GM19351 (cell line): ENCODE results near the gene NPDC1.
"Not testable (repeated sequence)": the region's sequence is repeated elsewhere in the genome, so short reads cannot be mapped to it uniquely, and the experiment has no call there.

ENCODE experiments used
- ATAC-seq: cut with Tn5 transposase; IDR thresholded peaks from one replicate; pipeline ENCODE4 v1.9.1; 2021; ENCODE audit warnings: mild to moderate bottlenecking, moderate library complexity; ENCODE audit not compliant: unreplicated experiment

The NPDC1 gene

GRCh38 chr9:137042751-137043727 is 2.9 kb downstream of the NPDC1 start:
- no peak for ATAC-seq

DNA sequence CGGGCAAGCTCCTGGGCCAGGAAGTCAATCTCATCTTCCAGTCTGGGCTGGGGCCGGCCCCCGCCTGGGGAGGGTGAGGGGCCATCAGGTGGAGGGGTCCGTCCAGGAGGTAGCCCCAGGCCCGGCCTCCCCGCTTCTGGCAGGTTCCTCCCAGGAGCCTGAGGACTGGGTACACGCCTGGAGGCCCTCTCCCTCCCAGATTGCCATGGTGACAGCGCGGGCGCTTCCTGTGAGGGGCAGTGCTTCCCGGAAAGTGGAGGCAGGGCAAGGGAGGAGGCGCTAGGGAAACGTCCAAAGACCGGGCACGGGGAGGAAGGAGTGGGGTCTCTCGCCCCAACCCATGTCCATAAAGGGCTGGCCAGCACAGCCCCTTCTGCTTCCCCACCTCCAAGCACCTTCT is 4.9 kb downstream of the NPDC1 start:
- no peak for ATAC-seq

GRCh38 chr9:137040568-137040967 is 5.4 kb downstream of the NPDC1 start:
- ATAC-seq = no peak

- no peak for ATAC-seq
These were observed 6.2 kb downstream of the NPDC1 start for GRCh38 chr9:137039611-137040366.

GRCh38 chr9:137038916-137039315 is 7.1 kb downstream of the NPDC1 start:
- ATAC-seq = no peak

DNA sequence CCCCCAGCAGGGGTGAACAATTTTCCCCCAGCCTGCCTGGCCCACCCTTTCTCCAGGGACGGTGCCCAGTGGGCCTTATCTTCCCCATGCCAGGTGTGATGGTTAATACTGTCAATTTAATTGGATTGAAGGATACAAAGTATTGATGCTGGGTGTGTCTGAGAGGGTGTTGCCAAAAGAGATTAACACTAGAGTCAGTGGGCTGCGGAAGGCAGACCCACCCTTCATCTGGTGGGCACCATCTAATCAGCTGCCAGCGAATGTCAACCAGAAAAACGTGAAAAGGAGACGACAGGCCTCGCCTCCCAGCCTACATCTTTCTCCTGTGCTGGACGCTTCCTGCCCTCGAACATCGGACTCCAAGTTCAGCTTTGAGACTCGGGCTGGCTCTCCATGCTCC is 8.5 kb downstream of the NPDC1 start:
- ATAC-seq = no peak

DNA sequence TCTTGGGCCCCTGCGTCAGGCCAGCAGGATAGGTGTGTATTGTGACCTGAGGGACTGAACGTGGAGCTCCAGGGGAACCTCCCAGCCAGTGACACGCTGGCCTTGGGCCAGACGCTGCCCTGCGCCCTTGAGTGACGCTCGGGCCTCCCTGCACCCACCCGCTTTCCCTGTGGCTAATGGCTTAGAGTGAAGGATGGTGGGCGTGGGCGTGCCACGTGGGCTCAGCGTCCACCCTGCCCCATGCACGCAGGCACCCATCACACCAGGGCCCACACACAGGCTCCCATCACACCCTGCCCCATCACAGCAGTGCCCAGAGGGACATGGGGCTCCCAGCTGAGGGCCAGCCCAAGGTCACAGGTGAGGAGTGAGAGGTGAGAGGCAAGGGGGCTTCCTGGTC is 8.9 kb downstream of the NPDC1 start:
- no peak for ATAC-seq

- no peak for ATAC-seq
These were observed 10.0 kb downstream of the NPDC1 start for GRCh38 chr9:137035937-137036336.

DNA sequence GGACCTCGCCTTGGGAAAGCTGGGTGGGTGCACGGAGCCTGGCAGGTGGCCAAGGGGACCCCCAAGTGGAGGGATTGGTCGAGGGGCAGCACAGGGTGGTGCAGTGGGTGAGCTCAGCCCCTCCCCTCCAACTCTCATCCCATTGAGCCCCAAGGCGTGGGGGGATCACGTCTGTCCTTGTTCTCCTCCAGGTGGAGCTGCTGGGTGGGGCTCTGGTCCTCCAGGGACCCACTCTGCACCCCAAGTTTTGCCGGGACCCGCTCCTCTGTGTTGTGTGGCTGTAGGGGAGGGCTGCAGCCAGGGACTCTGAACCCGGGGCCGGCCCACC is 10.5 kb downstream of the NPDC1 start:
- ATAC-seq = no peak

DNA sequence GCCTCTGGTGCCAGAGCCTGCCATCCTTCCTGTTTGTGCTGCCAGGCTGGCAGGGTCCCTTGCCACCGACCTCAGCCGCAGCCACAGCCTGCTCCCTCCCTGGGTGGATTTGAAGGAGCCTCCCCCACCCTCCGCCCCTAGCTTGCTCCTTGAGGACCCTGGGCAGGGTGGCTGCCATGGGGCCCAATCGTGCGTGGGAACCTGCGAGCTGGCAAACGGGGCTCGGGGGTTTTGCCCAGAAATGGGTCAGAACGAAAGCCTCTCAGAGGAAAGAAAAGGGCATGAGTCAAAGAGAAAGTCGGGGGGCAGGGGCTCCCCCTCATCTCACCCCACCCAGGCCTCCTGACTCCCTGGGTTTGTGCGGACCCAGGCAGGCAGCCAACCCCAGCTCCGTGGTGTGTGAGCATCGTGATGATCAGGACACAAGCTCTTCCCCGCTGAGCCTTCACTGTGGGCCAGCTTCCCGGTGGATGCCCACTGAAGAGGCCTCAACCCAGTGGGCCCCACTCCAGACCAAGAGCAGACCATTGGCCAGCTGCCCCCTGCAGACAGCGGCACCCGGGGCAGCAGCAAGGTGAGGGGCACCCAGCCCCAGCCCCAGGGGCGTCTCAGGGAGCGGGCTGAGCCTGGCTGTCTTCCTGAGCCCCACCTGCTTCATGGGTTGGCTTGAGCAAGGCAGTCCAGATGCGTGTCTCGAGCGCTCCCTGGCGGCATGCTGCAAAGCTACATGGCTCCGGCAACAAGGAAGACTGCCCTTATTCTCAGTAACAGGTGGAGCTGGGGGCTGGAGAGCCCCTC is 11.1 kb downstream of the NPDC1 start:
- ATAC-seq = peak; percentile 78

GRCh38 chr9:137034039-137034708 is 11.8 kb downstream of the NPDC1 start:
- no peak for ATAC-seq

GRCh38 chr9:137033481-137033880 is 12.5 kb downstream of the NPDC1 start:
- not testable (repeated sequence) for ATAC-seq

- no peak for ATAC-seq
These were observed 13.1 kb downstream of the NPDC1 start for GRCh38 chr9:137032858-137033257.

DNA sequence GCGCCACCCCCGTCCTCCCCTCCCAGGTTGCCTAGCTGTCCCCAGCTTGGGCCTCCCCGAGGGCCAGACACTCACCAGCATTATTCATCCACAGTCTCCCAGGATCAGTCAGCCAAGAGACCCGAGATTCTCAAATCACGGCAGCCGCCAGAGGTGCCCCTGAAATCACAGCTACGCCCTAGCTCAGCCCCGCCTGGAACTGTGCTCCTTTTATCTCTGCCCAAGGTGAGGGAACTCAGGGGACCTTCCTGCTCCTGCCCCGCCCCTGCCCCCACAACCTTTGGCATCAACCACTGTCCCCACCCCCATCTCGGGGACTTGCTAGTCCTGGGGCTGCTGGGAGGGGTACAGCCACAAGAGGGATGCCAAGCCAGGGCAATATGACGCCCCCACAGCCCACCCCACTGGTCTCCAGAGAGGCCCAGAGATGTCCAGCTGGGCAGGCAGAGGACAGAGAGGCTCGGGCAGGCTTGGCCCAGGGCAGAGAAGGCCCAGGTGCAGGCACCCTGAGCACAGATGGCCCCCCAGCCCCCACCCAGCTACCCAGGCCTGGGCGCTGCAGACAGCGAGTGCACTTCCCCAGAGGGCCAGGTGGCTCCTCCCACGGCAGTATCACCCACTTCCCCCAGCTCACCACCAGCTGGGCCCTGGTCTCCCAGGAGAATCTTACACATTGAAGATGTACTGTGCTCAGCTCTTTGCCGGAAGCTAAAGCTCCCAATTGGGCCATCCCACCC is 13.9 kb downstream of the NPDC1 start, which contains the start of gene FUT7:
Gene FUT7 (minus strand): TSS at position 185 of the 737 bp plus-strand sequence. CDS start 97 bp downstream, at position 88.
- ATAC-seq = no peak

GRCh38 chr9:137030538-137031527 is 15.1 kb downstream of the NPDC1 start:
- ATAC-seq = no peak

DNA sequence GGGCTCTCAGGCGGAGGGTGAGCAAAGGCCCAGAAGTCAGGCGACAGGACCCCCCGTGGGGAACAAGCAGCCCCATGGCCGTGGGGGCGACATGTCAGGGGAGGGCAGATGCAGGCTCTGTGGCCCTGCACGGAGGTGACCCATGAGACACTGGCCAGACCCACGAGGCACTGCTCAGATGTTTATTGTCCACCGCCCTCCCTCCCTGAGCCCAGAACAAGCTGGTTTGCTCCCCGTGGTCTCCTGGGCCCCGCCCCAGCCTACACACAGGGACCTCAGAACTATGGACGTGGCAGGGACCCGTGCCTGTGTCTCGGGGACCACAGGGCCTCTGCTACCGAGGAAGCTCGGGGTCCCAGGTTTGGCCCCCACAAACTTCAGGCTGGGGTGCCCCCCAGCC is 16.0 kb downstream of the NPDC1 start:
- no peak for ATAC-seq

GRCh38 chr9:137029058-137029936 is 16.7 kb downstream of the NPDC1 start:
- peak; percentile 42 for ATAC-seq
